ENCODE results near the gene SHROOM3.

- TF ChIP-seq POLR2AphosphoS5 (IDR thresholded peaks at IDR 0.05; ENCODE audit: insufficient read depth in 1 of 2, low read depth in 1 of 2) (no peak), POLR2A (IDR thresholded peaks at IDR 0.05) (no peak)
Observed at GRCh38 chr4:76758996-76759395, 324.0 kb downstream of the SHROOM3 start.
